OCI-LY1 (cell line): Measurements from ENCODE around the gene RBKS.

Experiments used
- EZH2 ChIP-seq: fragments of 200-600 bp; sonication (generic), shearing (Covaris generic); IDR thresholded peaks from 2 replicates; pipeline ENCODE4 v1.8.0; 2017; ENCODE audit warnings: borderline replicate concordance, mixed run types, mild to moderate bottlenecking, antibody characterized with exemption, low read length, moderate library complexity, mixed read lengths
- TF ChIP-seq, protein P1 (sequence below): fragments of 200-600 bp; sonication (generic), shearing (Covaris generic); IDR thresholded peaks from 2 replicates; pipeline ENCODE4 v1.5.1; 2017; ENCODE audit warnings: mild to moderate bottlenecking, antibody characterized with exemption, low read length, moderate library complexity, mixed read lengths

DNA sequence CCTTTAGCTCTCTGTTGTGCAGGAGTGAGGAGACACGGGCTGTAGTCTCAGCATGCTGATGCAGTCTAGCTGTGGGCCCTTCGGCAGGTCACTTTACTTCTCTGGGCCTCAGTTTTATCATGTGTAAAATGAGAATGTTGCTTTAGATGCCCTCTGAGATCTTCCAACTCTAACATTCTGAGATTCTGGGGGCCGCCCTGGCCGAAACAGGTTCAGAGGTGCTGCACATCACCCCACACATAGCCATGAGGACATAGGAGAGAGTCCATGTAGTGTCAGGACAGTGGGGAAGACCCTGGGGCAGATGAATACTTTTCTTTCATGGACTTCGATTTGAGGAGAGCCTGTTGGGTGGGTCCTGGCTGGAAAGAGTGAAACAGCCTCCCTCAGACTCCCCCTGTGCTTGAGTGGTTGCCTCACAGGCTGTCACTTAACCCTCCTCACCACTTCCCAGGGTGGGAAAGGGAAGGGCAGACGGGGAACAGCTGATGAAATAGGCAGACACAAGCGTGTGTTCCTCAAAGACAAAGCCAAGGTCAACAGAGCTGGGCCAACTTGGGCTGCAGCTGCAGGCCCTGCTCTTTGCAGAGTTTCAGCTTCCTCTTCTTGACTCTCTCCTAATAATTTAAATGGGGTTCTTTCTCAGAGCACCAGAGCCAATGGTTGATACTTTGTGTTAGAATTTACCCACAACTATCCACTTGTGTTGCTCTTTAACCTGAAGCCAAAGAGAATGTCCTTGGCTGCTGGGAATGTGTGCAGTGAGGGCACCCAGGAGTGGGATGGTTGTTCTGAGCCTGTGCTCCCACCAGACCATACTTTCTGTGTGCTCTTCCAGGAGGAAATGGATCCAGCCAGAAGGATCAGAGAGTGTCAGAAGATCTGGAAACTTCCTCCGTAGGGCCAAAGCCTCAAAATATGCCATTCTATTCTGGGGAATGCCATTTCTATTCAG is 133.4 kb downstream of the RBKS start:
- TF ChIP-seq, protein P1, sequence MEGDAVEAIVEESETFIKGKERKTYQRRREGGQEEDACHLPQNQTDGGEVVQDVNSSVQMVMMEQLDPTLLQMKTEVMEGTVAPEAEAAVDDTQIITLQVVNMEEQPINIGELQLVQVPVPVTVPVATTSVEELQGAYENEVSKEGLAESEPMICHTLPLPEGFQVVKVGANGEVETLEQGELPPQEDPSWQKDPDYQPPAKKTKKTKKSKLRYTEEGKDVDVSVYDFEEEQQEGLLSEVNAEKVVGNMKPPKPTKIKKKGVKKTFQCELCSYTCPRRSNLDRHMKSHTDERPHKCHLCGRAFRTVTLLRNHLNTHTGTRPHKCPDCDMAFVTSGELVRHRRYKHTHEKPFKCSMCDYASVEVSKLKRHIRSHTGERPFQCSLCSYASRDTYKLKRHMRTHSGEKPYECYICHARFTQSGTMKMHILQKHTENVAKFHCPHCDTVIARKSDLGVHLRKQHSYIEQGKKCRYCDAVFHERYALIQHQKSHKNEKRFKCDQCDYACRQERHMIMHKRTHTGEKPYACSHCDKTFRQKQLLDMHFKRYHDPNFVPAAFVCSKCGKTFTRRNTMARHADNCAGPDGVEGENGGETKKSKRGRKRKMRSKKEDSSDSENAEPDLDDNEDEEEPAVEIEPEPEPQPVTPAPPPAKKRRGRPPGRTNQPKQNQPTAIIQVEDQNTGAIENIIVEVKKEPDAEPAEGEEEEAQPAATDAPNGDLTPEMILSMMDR: no peak
- no peak for TF ChIP-seq EZH2
